ENCODE measurements around the gene CMIP. TPM values are rescaled to one million over a fixed set of nuclear protein-coding genes. Genes with fewer than 3 reads are reported as not detected.

Gene CMIP
- polyA plus RNA-seq, 1 experiment: 2.7 TPM

GRCh38 chr16:81638286-81638945 lies 193.8 kb downstream of the CMIP start:
- no peak overlapping the region for H3K27ac ChIP-seq (ENCODE audit: low read depth, low read length)
- peaks cover 5% of the 10 kb centered on the region for H3K9me3 ChIP-seq (ENCODE audit: control insufficient read depth, insufficient read depth, low read length)
- CTCF ChIA-PET: interaction anchor here (0.5 kb wide), 1 partner anchor 65 kb away, joined by 4 read pairs; no protein-coding TSS in a partner anchor
- POLR2A ChIA-PET: no interaction called here
- no peaks in the 10 kb centered on the region for H3K27me3 ChIP-seq (ENCODE audit: control insufficient read depth, insufficient read depth, low read length)
- H3K4me3 ChIP-seq (ENCODE audit: low read depth, low read length): no peak overlapping the region
- DNase-seq (ENCODE audit: low read depth, low spot score): no peak
- no peak for TF ChIP-seq CTCF (IDR thresholded peaks at IDR 0.05; ENCODE audit: low read depth, low read length)

- no peak for TF ChIP-seq CTCF (IDR thresholded peaks at IDR 0.05; ENCODE audit: low read depth, low read length)
- peaks cover 5% of the 10 kb centered on the region for H3K9me3 ChIP-seq (ENCODE audit: control insufficient read depth, insufficient read depth, low read length)
- H3K27me3 ChIP-seq (ENCODE audit: control insufficient read depth, insufficient read depth, low read length): no peaks in the 10 kb centered on the region
- H3K27ac ChIP-seq (ENCODE audit: low read depth, low read length): no peak overlapping the region
- no peak for DNase-seq (ENCODE audit: low read depth, low spot score)
- ChIA-PET CTCF (no interaction called here), POLR2A (no interaction called here)
- H3K4me3 ChIP-seq (ENCODE audit: low read depth, low read length): no peak overlapping the region
These were observed 194.7 kb downstream of the CMIP start for GRCh38 chr16:81639348-81639747.

GRCh38 chr16:81639931-81640680 lies 195.5 kb downstream of the CMIP start:
- no peak overlapping the region for H3K4me3 ChIP-seq (ENCODE audit: low read depth, low read length)
- CTCF ChIA-PET: no interaction called here
- peaks cover 5% of the 10 kb centered on the region for H3K9me3 ChIP-seq (ENCODE audit: control insufficient read depth, insufficient read depth, low read length)
- POLR2A ChIA-PET: no interaction called here
- TF ChIP-seq CTCF (IDR thresholded peaks at IDR 0.05; ENCODE audit: low read depth, low read length): no peak
- no peaks in the 10 kb centered on the region for H3K27me3 ChIP-seq (ENCODE audit: control insufficient read depth, insufficient read depth, low read length)
- no peak for DNase-seq (ENCODE audit: low read depth, low spot score)
- H3K27ac ChIP-seq (ENCODE audit: low read depth, low read length): no peak overlapping the region

- ChIA-PET POLR2A (no interaction called here), CTCF (no interaction called here)
- no peak for TF ChIP-seq CTCF (IDR thresholded peaks at IDR 0.05; ENCODE audit: low read depth, low read length)
- Histone ChIP-seq H3K4me3 (ENCODE audit: low read depth, low read length) (no peak overlapping the region), H3K27me3 (ENCODE audit: control insufficient read depth, insufficient read depth, low read length) (no peaks in the 10 kb centered on the region), H3K9me3 (ENCODE audit: control insufficient read depth, insufficient read depth, low read length) (peaks cover 9% of the 10 kb centered on the region), H3K27ac (ENCODE audit: low read depth, low read length) (no peak overlapping the region)
- no peak for DNase-seq (ENCODE audit: low read depth, low spot score)
These were observed 196.1 kb downstream of the CMIP start for GRCh38 chr16:81640681-81641070.

- TF ChIP-seq CTCF (IDR thresholded peaks at IDR 0.05; ENCODE audit: low read depth, low read length): no peak
- POLR2A ChIA-PET: no interaction called here
- H3K27me3 ChIP-seq (ENCODE audit: control insufficient read depth, insufficient read depth, low read length): no peaks in the 10 kb centered on the region
- no peak for DNase-seq (ENCODE audit: low read depth, low spot score)
- H3K9me3 ChIP-seq (ENCODE audit: control insufficient read depth, insufficient read depth, low read length): peaks cover 9% of the 10 kb centered on the region
- no peak overlapping the region for H3K27ac ChIP-seq (ENCODE audit: low read depth, low read length)
- CTCF ChIA-PET: no interaction called here
- H3K4me3 ChIP-seq (ENCODE audit: low read depth, low read length): no peak overlapping the region
These were observed 196.9 kb downstream of the CMIP start for GRCh38 chr16:81641395-81642106.
